Gastrocnemius medialis (tissue), 4 donors: Measurements from ENCODE around the gene LRRC75A. TPM values are rescaled to one million over a fixed set of nuclear protein-coding genes. Genes with fewer than 3 reads are reported as not detected.

ENCODE experiments used
- ATAC-seq, 2 donors: fragments of 150-250 bp; one replicate each; pipeline ENCODE4 v1.9.1; 2016
- DNase-seq, 2 donors: peaks; one replicate each; pipeline ENCODE4 v3.0.0-alpha.2; 2019
- H3K27ac ChIP-seq, 4 donors: fragments of 200-600 bp; sonication (generic); 1 replicate in 1 of 4; 2 replicates in 3 of 4; pipeline ENCODE4 v1.5.1; 2016 to 2018; ENCODE audit warnings: mild to moderate bottlenecking in 2 of 4, moderate library complexity in 1 of 4
- H3K27me3 ChIP-seq, 3 donors: fragments of 200-600 bp; sonication (generic) in 2 of 3; 1 replicate in 1 of 3; 2 replicates in 2 of 3; pipeline versions ENCODE4 v1.5.1 to v1.6.0; 2016 to 2019; ENCODE audit warnings: mild to moderate bottlenecking in 1 of 3, moderate library complexity in 1 of 3
- H3K36me3 ChIP-seq, 2 donors: fragments of 200-600 bp; sonication (generic) in 1 of 2; one replicate each; pipeline ENCODE4 v1.5.1; 2017 to 2018
- H3K4me1 ChIP-seq, 2 donors: fragments of 200-600 bp; sonication (generic) in 1 of 2; one replicate each; pipeline ENCODE4 v1.5.1; 2016 to 2017; ENCODE audit warnings: mild to moderate bottlenecking in 2 of 2
- H3K4me3 ChIP-seq, 4 donors: fragments of 200-600 bp; sonication (generic) in 3 of 4; 1 replicate in 1 of 4; 2 replicates in 3 of 4; pipeline ENCODE4 v1.5.1; 2016 to 2019; ENCODE audit warnings: mild to moderate bottlenecking in 2 of 4
- H3K9me3 ChIP-seq, 3 donors: fragments of 200-600 bp; sonication (generic) in 2 of 3; 1 replicate in 1 of 3; 2 replicates in 2 of 3; pipeline ENCODE4 v1.5.1; 2016 to 2019
- CTCF ChIP-seq, 5 experiments: fragments of 450-650 bp in 3 of 5; fragments of 200-600 bp in 2 of 5; sonication (generic) in 2 of 5; IDR thresholded peaks in 4 of 5; conservative IDR thresholded peaks in 1 of 5; 1 replicate in 4 of 5; 2 replicates in 1 of 5; pipeline ENCODE4 v1.5.1; 2016 to 2019; ENCODE audit warnings: antibody characterized with exemption in 5 of 5, mild to moderate bottlenecking in 3 of 5, moderate library complexity in 3 of 5
- POLR2A ChIP-seq, 2 donors: fragments of 450-650 bp; IDR thresholded peaks; one replicate each; pipeline ENCODE4 v1.6.1; 2017; ENCODE audit warnings: antibody characterized with exemption in 2 of 2, mild to moderate bottlenecking in 2 of 2, moderate library complexity in 2 of 2
- in situ Hi-C, 4 donors: fragments of 200-750 bp; cut with MboI; loops; one replicate each; pipeline versions ENCODE4 v1.15.0 to v1.8.0; 2017; ENCODE audit warnings: low sequenced_read_pairs in 4 of 4
- intact Hi-C: fragments of 100-400 bp; cut with DNase I; formaldehyde crosslinking; loops from one replicate; pipeline ENCODE4 v1.15.1; 2023; ENCODE audit warnings: low total_unique reads
- total RNA-seq, 4 donors: library from RNA; depleted of rRNA; stranded (reverse); fragments of >200 nt; gene quantifications; one replicate each; pipeline versions ENCODE4 v1.1.0 to v1.2.3, GENCODE V29; 2016

LRRC75A gene
- total RNA-seq, 4 donors from 2014 or later = 0.34 to 0.80 TPM; not detected in 2

DNA sequence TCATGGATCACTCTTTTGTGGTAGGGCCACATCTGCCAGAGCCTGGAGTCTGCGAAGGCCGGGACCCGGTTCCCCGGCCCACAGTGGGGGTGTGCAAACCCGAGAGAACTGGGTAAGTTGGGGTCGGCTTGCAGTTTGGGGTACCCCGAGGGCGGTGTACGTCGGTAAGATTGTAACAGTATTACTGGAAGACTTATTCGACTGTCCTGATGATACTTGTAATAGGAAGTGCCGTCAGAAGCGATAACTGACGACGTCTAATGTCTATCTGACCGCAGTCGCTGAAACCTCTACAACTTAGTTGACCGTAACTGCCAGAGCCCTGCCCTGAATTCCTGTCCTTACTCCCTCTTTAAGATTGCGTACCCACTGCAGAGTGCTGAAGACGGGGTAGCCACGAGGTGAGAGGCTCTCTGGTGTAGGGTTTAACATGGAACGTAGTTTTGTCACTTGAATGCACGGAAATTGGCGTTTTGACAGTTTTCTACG, 52.6 kb downstream of the LRRC75A start:
- H3K9me3 ChIP-seq = no peaks in the 10 kb centered on the region
- TF ChIP-seq POLR2A (IDR thresholded peaks at IDR 0.05) (no peak), CTCF (IDR thresholded peaks at IDR 0.05 in 4 of 5, conservative IDR thresholded peaks at IDR 0.05 in 1 of 5) (no peak)
- no peaks in the 10 kb centered on the region for H3K27me3 ChIP-seq
- DNase-seq (no peak), ATAC-seq (peak; percentile 26 to 28)
- in situ Hi-C loops = loop anchor here in 1 of 4 donors (5.0 kb wide), 1 partner anchor 57 kb away; the partner anchor contains the start of gene UBB
- H3K27ac ChIP-seq = peak overlapping the region; percentile 86 to 92 (median 88)
- peak overlapping the region; percentile 84 to 98 (median 90) for H3K4me3 ChIP-seq
- peaks cover 16 to 17% of the 10 kb centered on the region in 2 donors for H3K4me1 ChIP-seq
- intact Hi-C loops = loop anchor here (2.0 to 5.0 kb wide), 5 partner anchors 59 to 222 kb away; partner anchors contain the start of genes NCOR1, PIGL, UBB and ZNF624
- peaks cover 0 to 36% of the 10 kb centered on the region in 2 donors for H3K36me3 ChIP-seq

GRCh38 chr17:16438557-16439302, 53.3 kb downstream of the LRRC75A start:
- Histone ChIP-seq H3K9me3 (no peaks in the 10 kb centered on the region), H3K27me3 (no peaks in the 10 kb centered on the region), H3K4me3 (peak overlapping the region; percentile 84 to 98 (median 90)), H3K4me1 (peaks cover 16 to 17% of the 10 kb centered on the region in 2 donors), H3K36me3 (peaks cover 0 to 31% of the 10 kb centered on the region in 2 donors), H3K27ac (peak overlapping the region; percentile 86 to 92 (median 88))
- peak; percentile 93 to 96 for DNase-seq
- intact Hi-C loops = loop anchor here (2.0 to 5.0 kb wide), 5 partner anchors 58 to 221 kb away; partner anchors contain the start of genes NCOR1, PIGL, UBB and ZNF624
- ATAC-seq = peak; percentile 87 to 92
- in situ Hi-C loops = loop anchor here in 1 of 4 donors (5.0 kb wide), 1 partner anchor 56 kb away; the partner anchor contains the start of gene UBB
- TF ChIP-seq POLR2A (IDR thresholded peaks at IDR 0.05) (peak; percentile 80 to 87), CTCF (IDR thresholded peaks at IDR 0.05 in 4 of 5, conservative IDR thresholded peaks at IDR 0.05 in 1 of 5) (peak in 2 of 5 experiments; percentile 20 to 25)

DNA sequence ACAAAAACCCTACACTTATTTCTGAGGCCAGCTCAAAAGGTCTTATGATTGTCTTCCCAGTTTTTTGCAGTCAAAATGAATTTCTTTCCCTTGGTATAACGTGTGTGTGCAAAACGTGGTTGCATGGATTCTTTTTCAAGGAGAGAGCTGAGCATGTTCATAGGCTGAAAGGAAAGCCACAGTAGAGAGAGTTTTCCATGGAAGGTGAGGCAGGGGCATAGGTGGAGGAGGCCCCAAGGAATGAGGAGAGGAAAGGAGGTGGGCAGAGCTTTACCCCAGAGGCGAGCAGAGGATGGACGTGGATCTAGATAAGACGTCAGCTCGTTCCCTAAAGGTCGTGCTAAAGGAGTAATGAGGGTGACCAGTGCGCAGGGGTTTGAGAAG, 53.8 kb downstream of the LRRC75A start:
- TF ChIP-seq POLR2A (IDR thresholded peaks at IDR 0.05) (no peak), CTCF (IDR thresholded peaks at IDR 0.05 in 4 of 5, conservative IDR thresholded peaks at IDR 0.05 in 1 of 5) (no peak)
- ATAC-seq = no peak
- in situ Hi-C loops = loop anchor here in 1 of 4 donors (5.0 kb wide), 1 partner anchor 56 kb away; the partner anchor contains the start of gene UBB
- Histone ChIP-seq H3K36me3 (peaks cover 0 to 25% of the 10 kb centered on the region in 2 donors), H3K4me1 (peaks cover 16 to 17% of the 10 kb centered on the region in 2 donors), H3K27me3 (no peaks in the 10 kb centered on the region), H3K27ac (peak overlapping the region; percentile 86 to 92 (median 88)), H3K9me3 (no peaks in the 10 kb centered on the region), H3K4me3 (peak overlapping the region; percentile 84 to 98 (median 90))
- no peak for DNase-seq
- intact Hi-C loops = loop anchor here (2.0 to 5.0 kb wide), 5 partner anchors 57 to 221 kb away; partner anchors contain the start of genes NCOR1, PIGL, UBB and ZNF624

DNA sequence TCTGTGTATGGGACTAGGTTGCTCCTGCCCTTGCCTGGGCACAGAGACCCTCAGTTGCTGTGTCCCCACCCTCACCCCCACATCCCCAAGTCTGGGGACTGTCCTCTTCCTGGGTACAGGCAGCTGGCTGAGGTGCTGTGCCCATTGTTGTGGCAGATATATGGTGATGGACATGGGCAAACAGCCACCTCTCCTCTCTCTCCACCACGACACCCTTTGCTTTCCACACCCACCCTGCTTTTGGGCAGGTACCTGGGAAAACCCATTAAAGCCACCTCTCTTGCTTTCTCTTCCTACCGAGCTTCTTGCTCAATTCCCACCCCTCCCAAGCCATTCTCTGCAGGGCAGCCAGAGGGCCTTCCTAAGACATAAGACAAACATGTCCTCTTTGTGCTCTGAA, 54.9 kb downstream of the LRRC75A start:
- no peak overlapping the region for H3K4me3 ChIP-seq
- no peak overlapping the region for H3K27ac ChIP-seq
- no peak for TF ChIP-seq POLR2A (IDR thresholded peaks at IDR 0.05)
- no peak for TF ChIP-seq CTCF (IDR thresholded peaks at IDR 0.05 in 4 of 5, conservative IDR thresholded peaks at IDR 0.05 in 1 of 5)
- H3K27me3 ChIP-seq = no peaks in the 10 kb centered on the region
- intact Hi-C loops (loop anchor here (5.0 kb wide), 4 partner anchors 75 to 220 kb away; partner anchors contain the start of genes NCOR1, PIGL and ZNF624), in situ Hi-C loops (loop anchor here in 1 of 4 donors (5.0 kb wide), 1 partner anchor 55 kb away; the partner anchor contains the start of gene UBB)
- DNase-seq (no peak), ATAC-seq (no peak)
- H3K9me3 ChIP-seq = no peaks in the 10 kb centered on the region
- H3K4me1 ChIP-seq = peaks cover 16 to 17% of the 10 kb centered on the region in 2 donors
- peaks cover 0 to 14% of the 10 kb centered on the region in 2 donors for H3K36me3 ChIP-seq
